HEK293 (cell line): Measurements from ENCODE around the gene YIPF4.

Experiments
- CTCF ChIA-PET: fragments of 350-600 bp; formaldehyde crosslinking; extraction: SDS; loops from one replicate; lab custom pipeline; 2021; ENCODE audit warnings: antibody characterized with exemption; lab: Yijun Ruan, JAX
- POLR2A ChIA-PET: fragments of 300-600 bp; formaldehyde crosslinking; extraction: SDS; loops from one replicate; lab custom pipeline; 2020; ENCODE audit warnings: antibody characterized with exemption, inconsistent platforms; lab: Yijun Ruan, JAX
- H3K27ac ChIP-seq: fragments of 200-500 bp; sonication (Bioruptor generic); 2 replicates; pipeline ENCODE4 v1.5.1; 2014; ENCODE audit warnings: low read depth, low read length, control low read depth, inconsistent platforms; ENCODE audit errors: extremely low read depth
- H3K36me3 ChIP-seq, 2 experiments: fragments of 200-500 bp in 1 of 2; sonication (Bioruptor generic) in 1 of 2; 1 replicate in 1 of 2; 2 replicates in 1 of 2; pipeline ENCODE4 v1.5.1; 2014 to 2017; ENCODE audit warnings: inconsistent platforms in 2 of 2, low read length in 2 of 2; ENCODE audit not compliant: control insufficient read depth in 2 of 2, insufficient read depth in 1 of 2
- H3K4me1 ChIP-seq: fragments of 200-500 bp; sonication (Bioruptor generic); 2 replicates; pipeline ENCODE4 v1.5.1; 2014; ENCODE audit warnings: mild to moderate bottlenecking, low read length, inconsistent platforms; ENCODE audit not compliant: control insufficient read depth, insufficient read depth
- H3K4me3 ChIP-seq: 2 replicates; pipeline ENCODE4 v1.5.1; 2011; ENCODE audit warnings: low read depth, mild to moderate bottlenecking, control low read depth, low read length, moderate library complexity
- H3K9me3 ChIP-seq: fragments of 200-500 bp; sonication (Bioruptor generic); 2 replicates; pipeline ENCODE4 v1.5.1; 2014; ENCODE audit warnings: low read depth, low read length, inconsistent platforms; ENCODE audit not compliant: control insufficient read depth, insufficient read depth
- FEZF1 ChIP-seq: fragments of 450-650 bp; formaldehyde crosslinking; IDR thresholded peaks from 2 replicates; pipeline ENCODE4 v1.5.1; 2016; ENCODE audit warnings: missing biosample characterization, missing genetic modification characterization
- GLI2 ChIP-seq: fragments of 450-650 bp; formaldehyde crosslinking; IDR thresholded peaks from 2 replicates; pipeline ENCODE4; 2017; ENCODE audit warnings: missing biosample characterization, missing genetic modification characterization, low read depth, borderline replicate concordance
- KLF16 ChIP-seq: fragments of 450-650 bp; formaldehyde crosslinking; IDR thresholded peaks from 2 replicates; pipeline ENCODE4 v1.5.1; 2017; ENCODE audit warnings: missing biosample characterization, missing genetic modification characterization
- PRDM1 ChIP-seq: fragments of 450-650 bp; formaldehyde crosslinking; IDR thresholded peaks from 2 replicates; pipeline ENCODE4; 2016; ENCODE audit warnings: missing biosample characterization, missing genetic modification characterization
- RBAK ChIP-seq: fragments of 450-650 bp; formaldehyde crosslinking; IDR thresholded peaks from 2 replicates; pipeline ENCODE4 v1.5.1; 2016; ENCODE audit warnings: missing biosample characterization, missing genetic modification characterization
- YY2 ChIP-seq: fragments of 450-650 bp; formaldehyde crosslinking; IDR thresholded peaks from 2 replicates; pipeline ENCODE4 v1.5.1; 2016; ENCODE audit warnings: missing biosample characterization, missing genetic modification characterization
- ZFP69B ChIP-seq: fragments of 450-650 bp; formaldehyde crosslinking; IDR thresholded peaks from 2 replicates; pipeline ENCODE4 v1.5.1; 2016; ENCODE audit warnings: missing biosample characterization, missing genetic modification characterization
- ZNF112 ChIP-seq: fragments of 450-650 bp; formaldehyde crosslinking; IDR thresholded peaks from 2 replicates; pipeline ENCODE4 v1.5.0; 2017; ENCODE audit warnings: missing biosample characterization, missing genetic modification characterization
- ZNF223 ChIP-seq: fragments of 450-650 bp; formaldehyde crosslinking; IDR thresholded peaks from 2 replicates; pipeline ENCODE4 v1.5.1; 2016; ENCODE audit warnings: missing biosample characterization, missing genetic modification characterization
- ZNF302 ChIP-seq: fragments of 450-650 bp; formaldehyde crosslinking; IDR thresholded peaks from 2 replicates; pipeline ENCODE4 v1.5.1; 2016; ENCODE audit warnings: missing biosample characterization, missing genetic modification characterization, low read depth
- ZNF473 ChIP-seq: fragments of 450-650 bp; formaldehyde crosslinking; IDR thresholded peaks from 2 replicates; pipeline ENCODE4 v1.5.1; 2017; ENCODE audit warnings: missing biosample characterization, missing genetic modification characterization
- ZNF48 ChIP-seq: fragments of 450-650 bp; formaldehyde crosslinking; IDR thresholded peaks from 2 replicates; pipeline ENCODE4 v1.5.1; 2016; ENCODE audit warnings: missing biosample characterization, missing genetic modification characterization
- TF ChIP-seq, protein P1 (sequence below): fragments of 450-650 bp; formaldehyde crosslinking; IDR thresholded peaks from 2 replicates; pipeline ENCODE4 v1.5.1; 2017; ENCODE audit warnings: missing biosample characterization, missing genetic modification characterization
- TF ChIP-seq, protein P2 (sequence below): fragments of 450-650 bp; formaldehyde crosslinking; IDR thresholded peaks from 2 replicates; pipeline ENCODE4 v1.5.1; 2017; ENCODE audit warnings: missing biosample characterization, missing genetic modification characterization
- TF ChIP-seq, protein P3 (sequence below): fragments of 450-650 bp; formaldehyde crosslinking; IDR thresholded peaks from 2 replicates; pipeline ENCODE4 v1.5.1; 2016; ENCODE audit warnings: missing biosample characterization, missing genetic modification characterization
- TF ChIP-seq, protein P4 (sequence below): fragments of 450-650 bp; formaldehyde crosslinking; IDR thresholded peaks from 2 replicates; pipeline ENCODE4 v1.5.1; 2016; ENCODE audit warnings: missing biosample characterization, missing genetic modification characterization
- TF ChIP-seq, protein P5 (sequence below): fragments of 450-650 bp; formaldehyde crosslinking; IDR thresholded peaks from 2 replicates; pipeline ENCODE4 v1.5.1; 2016; ENCODE audit warnings: missing biosample characterization, missing genetic modification characterization
- TF ChIP-seq, protein P6 (sequence below): fragments of 450-650 bp; IDR thresholded peaks from 2 replicates; pipeline ENCODE4 v1.5.1; 2018; ENCODE audit warnings: missing biosample characterization, missing genetic modification characterization
- TF ChIP-seq, protein P7 (sequence below): IDR thresholded peaks from 2 replicates; pipeline ENCODE4 v1.6.1; 2011; ENCODE audit warnings: mild to moderate bottlenecking, low read depth, low read length, borderline replicate concordance
- TF ChIP-seq, protein P8 (sequence below): sonication (generic); formaldehyde crosslinking; IDR thresholded peaks from 2 replicates; pipeline ENCODE4 v1.8.1; 2022; ENCODE audit warnings: mild to moderate bottlenecking, moderate library complexity, missing genetic modification reagents

Gene YIPF4

DNA sequence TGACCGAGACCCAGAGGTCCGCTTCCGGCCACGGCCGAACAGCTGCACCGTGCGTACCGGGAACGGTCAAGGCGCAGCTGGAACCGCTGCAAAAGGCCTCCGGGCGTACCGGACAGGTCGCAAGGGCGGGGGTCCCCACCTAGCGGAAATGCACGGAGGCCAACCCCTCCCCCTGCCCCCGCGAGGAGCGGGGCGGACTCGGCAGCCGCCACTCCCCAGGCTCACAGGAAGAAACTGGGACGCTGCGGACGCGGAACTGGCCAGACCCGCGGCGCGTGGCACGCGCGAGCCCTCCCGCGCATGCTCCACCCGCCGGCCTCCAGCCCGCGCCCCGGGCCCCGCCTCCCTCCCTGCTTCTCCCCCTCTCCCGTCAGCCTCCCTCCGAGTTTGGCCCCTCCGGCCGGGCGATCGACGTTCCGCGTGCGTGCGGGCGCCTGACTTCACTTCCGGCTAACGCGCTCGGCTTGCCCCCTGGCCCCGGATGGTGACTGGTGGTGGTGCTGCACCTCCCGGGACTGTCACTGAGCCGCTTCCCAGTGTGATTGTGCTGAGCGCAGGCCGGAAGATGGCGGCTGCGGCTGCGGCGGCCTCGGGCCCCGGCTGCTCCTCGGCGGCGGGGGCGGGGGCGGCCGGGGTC lies 79.1 kb downstream of the YIPF4 start, which contains the start of gene BIRC6:
BIRC6 (plus strand) TSS at position 343 of the 637 bp plus-strand sequence; CDS start at position 482, 139 bp downstream.
- H3K36me3 ChIP-seq: peaks cover 6 to 10% of the 10 kb centered on the region in 2 experiments; a peak in 2 of 3 replicates
- peak within 1 kb of the TSS; percentile 93 for H3K4me3 ChIP-seq
- peak within 1 kb of the TSS; percentile 96 for H3K27ac ChIP-seq
- H3K9me3 ChIP-seq: no peaks in the 10 kb centered on the region
- CTCF ChIA-PET: no interaction called here
- POLR2A ChIA-PET: interaction anchor here (1.0 to 1.5 kb wide), 2 partner anchors 25 to 191 kb away, joined by 3 to 4 read pairs; partner anchors contain the start of gene SLC30A6
- H3K4me1 ChIP-seq: peaks cover 9% of the 10 kb centered on the region
- TF ChIP-seq YY2 (tag by site-specific recombination) (no peak), KLF16 (no peak; the same call in 1 of the 2 replicates), ZNF223 (tag by site-specific recombination) (no peak), ZNF302 (tag by site-specific recombination) (no peak), FEZF1 (tag by site-specific recombination) (0 out of 2 replicates have a peak, but pooled peaks have one; percentile 15), ZNF473 (no peak), GLI2 (tag by site-specific recombination) (no peak), RBAK (tag by site-specific recombination) (no peak), PRDM1 (tag by site-specific recombination) (no peak), ZFP69B (tag by site-specific recombination) (peak; percentile 60; the same call in 1 of the 2 replicates), ZNF112 (tag by site-specific recombination) (no peak), ZNF48 (tag by site-specific recombination) (no peak)
- TF ChIP-seq, protein P1, sequence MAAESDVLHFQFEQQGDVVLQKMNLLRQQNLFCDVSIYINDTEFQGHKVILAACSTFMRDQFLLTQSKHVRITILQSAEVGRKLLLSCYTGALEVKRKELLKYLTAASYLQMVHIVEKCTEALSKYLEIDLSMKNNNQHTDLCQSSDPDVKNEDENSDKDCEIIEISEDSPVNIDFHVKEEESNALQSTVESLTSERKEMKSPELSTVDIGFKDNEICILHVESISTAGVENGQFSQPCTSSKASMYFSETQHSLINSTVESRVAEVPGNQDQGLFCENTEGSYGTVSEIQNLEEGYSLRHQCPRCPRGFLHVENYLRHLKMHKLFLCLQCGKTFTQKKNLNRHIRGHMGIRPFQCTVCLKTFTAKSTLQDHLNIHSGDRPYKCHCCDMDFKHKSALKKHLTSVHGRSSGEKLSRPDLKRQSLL (tag by site-specific recombination): no peak
- TF ChIP-seq, protein P2, sequence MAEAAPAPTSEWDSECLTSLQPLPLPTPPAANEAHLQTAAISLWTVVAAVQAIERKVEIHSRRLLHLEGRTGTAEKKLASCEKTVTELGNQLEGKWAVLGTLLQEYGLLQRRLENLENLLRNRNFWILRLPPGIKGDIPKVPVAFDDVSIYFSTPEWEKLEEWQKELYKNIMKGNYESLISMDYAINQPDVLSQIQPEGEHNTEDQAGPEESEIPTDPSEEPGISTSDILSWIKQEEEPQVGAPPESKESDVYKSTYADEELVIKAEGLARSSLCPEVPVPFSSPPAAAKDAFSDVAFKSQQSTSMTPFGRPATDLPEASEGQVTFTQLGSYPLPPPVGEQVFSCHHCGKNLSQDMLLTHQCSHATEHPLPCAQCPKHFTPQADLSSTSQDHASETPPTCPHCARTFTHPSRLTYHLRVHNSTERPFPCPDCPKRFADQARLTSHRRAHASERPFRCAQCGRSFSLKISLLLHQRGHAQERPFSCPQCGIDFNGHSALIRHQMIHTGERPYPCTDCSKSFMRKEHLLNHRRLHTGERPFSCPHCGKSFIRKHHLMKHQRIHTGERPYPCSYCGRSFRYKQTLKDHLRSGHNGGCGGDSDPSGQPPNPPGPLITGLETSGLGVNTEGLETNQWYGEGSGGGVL (tag by site-specific recombination): peak; percentile 86
- TF ChIP-seq, protein P3, sequence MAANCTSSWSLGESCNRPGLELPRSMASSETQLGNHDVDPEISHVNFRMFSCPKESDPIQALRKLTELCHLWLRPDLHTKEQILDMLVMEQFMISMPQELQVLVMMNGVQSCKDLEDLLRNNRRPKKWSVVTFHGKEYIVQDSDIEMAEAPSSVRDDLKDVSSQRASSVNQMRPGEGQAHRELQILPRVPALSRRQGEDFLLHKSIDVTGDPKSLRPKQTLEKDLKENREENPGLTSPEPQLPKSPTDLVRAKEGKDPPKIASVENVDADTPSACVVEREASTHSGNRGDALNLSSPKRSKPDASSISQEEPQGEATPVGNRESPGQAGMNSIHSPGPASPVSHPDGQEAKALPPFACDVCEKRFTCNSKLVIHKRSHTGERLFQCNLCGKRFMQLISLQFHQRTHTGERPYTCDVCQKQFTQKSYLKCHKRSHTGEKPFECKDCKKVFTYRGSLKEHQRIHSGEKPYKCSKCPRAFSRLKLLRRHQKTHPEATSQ (tag by site-specific recombination): no peak
- TF ChIP-seq, protein P4, sequence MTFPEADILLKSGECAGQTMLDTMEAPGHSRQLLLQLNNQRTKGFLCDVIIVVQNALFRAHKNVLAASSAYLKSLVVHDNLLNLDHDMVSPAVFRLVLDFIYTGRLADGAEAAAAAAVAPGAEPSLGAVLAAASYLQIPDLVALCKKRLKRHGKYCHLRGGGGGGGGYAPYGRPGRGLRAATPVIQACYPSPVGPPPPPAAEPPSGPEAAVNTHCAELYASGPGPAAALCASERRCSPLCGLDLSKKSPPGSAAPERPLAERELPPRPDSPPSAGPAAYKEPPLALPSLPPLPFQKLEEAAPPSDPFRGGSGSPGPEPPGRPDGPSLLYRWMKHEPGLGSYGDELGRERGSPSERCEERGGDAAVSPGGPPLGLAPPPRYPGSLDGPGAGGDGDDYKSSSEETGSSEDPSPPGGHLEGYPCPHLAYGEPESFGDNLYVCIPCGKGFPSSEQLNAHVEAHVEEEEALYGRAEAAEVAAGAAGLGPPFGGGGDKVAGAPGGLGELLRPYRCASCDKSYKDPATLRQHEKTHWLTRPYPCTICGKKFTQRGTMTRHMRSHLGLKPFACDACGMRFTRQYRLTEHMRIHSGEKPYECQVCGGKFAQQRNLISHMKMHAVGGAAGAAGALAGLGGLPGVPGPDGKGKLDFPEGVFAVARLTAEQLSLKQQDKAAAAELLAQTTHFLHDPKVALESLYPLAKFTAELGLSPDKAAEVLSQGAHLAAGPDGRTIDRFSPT (tag by site-specific recombination): 0 out of 2 replicates have a peak, but pooled peaks have one; percentile 20
- TF ChIP-seq, protein P5, sequence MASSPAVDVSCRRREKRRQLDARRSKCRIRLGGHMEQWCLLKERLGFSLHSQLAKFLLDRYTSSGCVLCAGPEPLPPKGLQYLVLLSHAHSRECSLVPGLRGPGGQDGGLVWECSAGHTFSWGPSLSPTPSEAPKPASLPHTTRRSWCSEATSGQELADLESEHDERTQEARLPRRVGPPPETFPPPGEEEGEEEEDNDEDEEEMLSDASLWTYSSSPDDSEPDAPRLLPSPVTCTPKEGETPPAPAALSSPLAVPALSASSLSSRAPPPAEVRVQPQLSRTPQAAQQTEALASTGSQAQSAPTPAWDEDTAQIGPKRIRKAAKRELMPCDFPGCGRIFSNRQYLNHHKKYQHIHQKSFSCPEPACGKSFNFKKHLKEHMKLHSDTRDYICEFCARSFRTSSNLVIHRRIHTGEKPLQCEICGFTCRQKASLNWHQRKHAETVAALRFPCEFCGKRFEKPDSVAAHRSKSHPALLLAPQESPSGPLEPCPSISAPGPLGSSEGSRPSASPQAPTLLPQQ (tag by site-specific recombination): 0 out of 2 replicates have a peak, but pooled peaks have one; percentile 27
- TF ChIP-seq, protein P6, sequence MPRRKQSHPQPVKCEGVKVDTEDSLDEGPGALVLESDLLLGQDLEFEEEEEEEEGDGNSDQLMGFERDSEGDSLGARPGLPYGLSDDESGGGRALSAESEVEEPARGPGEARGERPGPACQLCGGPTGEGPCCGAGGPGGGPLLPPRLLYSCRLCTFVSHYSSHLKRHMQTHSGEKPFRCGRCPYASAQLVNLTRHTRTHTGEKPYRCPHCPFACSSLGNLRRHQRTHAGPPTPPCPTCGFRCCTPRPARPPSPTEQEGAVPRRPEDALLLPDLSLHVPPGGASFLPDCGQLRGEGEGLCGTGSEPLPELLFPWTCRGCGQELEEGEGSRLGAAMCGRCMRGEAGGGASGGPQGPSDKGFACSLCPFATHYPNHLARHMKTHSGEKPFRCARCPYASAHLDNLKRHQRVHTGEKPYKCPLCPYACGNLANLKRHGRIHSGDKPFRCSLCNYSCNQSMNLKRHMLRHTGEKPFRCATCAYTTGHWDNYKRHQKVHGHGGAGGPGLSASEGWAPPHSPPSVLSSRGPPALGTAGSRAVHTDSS (tag by site-specific recombination): no peak
- TF ChIP-seq, protein P7, sequence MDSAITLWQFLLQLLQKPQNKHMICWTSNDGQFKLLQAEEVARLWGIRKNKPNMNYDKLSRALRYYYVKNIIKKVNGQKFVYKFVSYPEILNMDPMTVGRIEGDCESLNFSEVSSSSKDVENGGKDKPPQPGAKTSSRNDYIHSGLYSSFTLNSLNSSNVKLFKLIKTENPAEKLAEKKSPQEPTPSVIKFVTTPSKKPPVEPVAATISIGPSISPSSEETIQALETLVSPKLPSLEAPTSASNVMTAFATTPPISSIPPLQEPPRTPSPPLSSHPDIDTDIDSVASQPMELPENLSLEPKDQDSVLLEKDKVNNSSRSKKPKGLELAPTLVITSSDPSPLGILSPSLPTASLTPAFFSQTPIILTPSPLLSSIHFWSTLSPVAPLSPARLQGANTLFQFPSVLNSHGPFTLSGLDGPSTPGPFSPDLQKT: no peak; the same call in 1 of the 2 replicates
- TF ChIP-seq, protein P8, sequence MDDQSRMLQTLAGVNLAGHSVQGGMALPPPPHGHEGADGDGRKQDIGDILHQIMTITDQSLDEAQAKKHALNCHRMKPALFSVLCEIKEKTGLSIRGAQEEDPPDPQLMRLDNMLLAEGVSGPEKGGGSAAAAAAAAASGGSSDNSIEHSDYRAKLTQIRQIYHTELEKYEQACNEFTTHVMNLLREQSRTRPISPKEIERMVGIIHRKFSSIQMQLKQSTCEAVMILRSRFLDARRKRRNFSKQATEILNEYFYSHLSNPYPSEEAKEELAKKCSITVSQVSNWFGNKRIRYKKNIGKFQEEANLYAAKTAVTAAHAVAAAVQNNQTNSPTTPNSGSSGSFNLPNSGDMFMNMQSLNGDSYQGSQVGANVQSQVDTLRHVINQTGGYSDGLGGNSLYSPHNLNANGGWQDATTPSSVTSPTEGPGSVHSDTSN: 0 out of 2 replicates have a peak, but pooled peaks have one; percentile 32
